Adipocyte (in vitro differentiated cells): ENCODE measurements around the gene EME2.

ENCODE experiments used
- DNase-seq: peaks from one replicate; pipeline ENCODE4 v3.0.0-alpha.2; 2015; ENCODE audit warnings: low read depth
- H3K27me3 ChIP-seq: replicated peaks from 2 replicates; pipeline ENCODE4 v1.7.0; 2013; ENCODE audit warnings: mild to moderate bottlenecking, low read length, moderate library complexity; ENCODE audit not compliant: control insufficient read depth, insufficient read depth
- H3K36me3 ChIP-seq: 2 replicates; pipeline ENCODE4 v1.7.0; 2013; ENCODE audit warnings: low read length, mild to moderate bottlenecking, moderate library complexity; ENCODE audit not compliant: control insufficient read depth, insufficient read depth, severe bottlenecking
- H3K4me1 ChIP-seq: 2 replicates; pipeline ENCODE4 v1.7.0; 2013; ENCODE audit warnings: mild to moderate bottlenecking, low read length, moderate library complexity; ENCODE audit not compliant: control insufficient read depth, insufficient read depth
- H3K4me3 ChIP-seq: 2 replicates; pipeline ENCODE4 v1.7.0; 2013; ENCODE audit warnings: mild to moderate bottlenecking, low read length, moderate library complexity
- H3K9ac ChIP-seq: 2 replicates; pipeline ENCODE4 v1.7.0; 2013; ENCODE audit warnings: mild to moderate bottlenecking, low read length, moderate library complexity
- H3K9me3 ChIP-seq: 2 replicates; pipeline ENCODE4 v1.7.0; 2013; ENCODE audit warnings: mild to moderate bottlenecking, low read length, moderate library complexity; ENCODE audit not compliant: control insufficient read depth

Gene EME2

DNA sequence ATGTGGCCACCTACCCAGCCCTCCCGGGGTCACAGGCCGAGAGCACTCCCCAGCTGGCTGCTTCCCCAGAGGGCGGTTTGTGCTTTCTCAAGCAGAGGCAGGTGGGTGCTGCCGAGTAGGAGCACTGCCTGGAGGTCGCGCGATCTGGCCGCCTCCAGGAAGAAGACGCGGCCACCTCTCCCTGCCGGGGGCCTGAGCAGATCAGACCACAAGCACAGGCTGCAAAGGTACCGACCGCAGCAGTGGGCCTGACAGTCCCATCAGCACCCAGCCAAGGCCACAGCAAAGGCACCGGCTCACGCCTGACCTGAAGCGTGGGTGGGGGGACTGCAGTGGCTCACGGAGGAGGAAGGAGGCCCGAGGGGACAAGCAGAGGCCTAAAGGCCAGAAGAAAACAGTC lies 36.1 kb downstream of the EME2 start:
- Histone ChIP-seq H3K27me3 (no peaks in the 10 kb centered on the region), H3K4me1 (peaks cover 3% of the 10 kb centered on the region), H3K4me3 (no peak overlapping the region), H3K9me3 (no peaks in the 10 kb centered on the region), H3K36me3 (peaks cover 44% of the 10 kb centered on the region), H3K9ac (no peak overlapping the region)
- no peak for DNase-seq

DNA sequence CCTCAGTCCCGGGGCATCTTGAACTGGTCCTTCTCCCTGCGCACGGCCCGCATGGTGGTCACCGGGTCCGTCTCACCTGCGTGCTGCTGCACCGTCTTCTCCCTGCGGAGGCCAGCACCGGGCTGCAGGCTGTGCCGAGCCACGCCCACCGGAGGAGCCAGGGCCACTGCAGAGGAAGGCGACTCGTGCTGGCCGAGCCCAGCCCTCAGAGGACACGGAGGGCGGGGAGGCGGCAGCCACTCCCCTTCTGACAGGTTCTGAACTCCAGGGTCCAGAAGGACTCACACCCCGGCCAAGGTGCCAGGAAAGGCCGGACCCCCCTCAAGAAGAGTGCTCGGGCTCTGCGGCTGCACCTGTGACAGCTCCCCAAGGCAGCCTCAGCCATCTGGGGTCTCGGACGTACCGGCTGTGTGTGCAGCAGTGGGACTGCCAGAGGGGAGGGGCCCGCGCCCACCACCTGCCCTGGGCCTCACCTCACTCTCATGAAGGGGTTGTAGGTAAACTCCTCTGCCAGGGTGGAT lies 36.7 kb downstream of the EME2 start:
- H3K4me3 ChIP-seq: no peak overlapping the region
- H3K36me3 ChIP-seq: peaks cover 45% of the 10 kb centered on the region
- no peaks in the 10 kb centered on the region for H3K9me3 ChIP-seq
- H3K27me3 ChIP-seq: no peaks in the 10 kb centered on the region
- H3K4me1 ChIP-seq: peaks cover 3% of the 10 kb centered on the region
- H3K9ac ChIP-seq: no peak overlapping the region
- DNase-seq: no peak

DNA sequence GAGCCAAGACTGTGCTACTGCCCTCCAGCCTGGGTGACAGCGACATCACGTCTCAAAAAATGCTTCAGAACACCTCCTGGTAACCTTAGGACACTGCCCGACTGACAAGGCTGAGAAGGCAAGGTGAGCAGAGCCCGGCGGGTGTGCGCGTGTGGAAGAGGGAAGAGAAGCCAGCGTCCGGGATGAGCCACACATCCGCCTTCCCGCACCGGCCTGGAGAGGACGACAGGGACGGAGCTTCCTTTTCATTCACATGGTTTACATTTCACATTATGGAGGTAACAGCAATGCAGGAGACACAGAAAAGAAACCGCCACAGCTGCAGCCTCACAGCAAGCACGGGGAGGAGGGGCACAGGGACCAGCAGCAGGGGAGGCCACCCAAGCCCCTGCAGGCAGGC lies 37.5 kb downstream of the EME2 start:
- no peak for DNase-seq
- peaks cover 3% of the 10 kb centered on the region for H3K4me1 ChIP-seq
- H3K27me3 ChIP-seq: no peaks in the 10 kb centered on the region
- H3K9me3 ChIP-seq: no peaks in the 10 kb centered on the region
- H3K4me3 ChIP-seq: no peak overlapping the region
- H3K36me3 ChIP-seq: peaks cover 42% of the 10 kb centered on the region
- no peak overlapping the region for H3K9ac ChIP-seq

DNA sequence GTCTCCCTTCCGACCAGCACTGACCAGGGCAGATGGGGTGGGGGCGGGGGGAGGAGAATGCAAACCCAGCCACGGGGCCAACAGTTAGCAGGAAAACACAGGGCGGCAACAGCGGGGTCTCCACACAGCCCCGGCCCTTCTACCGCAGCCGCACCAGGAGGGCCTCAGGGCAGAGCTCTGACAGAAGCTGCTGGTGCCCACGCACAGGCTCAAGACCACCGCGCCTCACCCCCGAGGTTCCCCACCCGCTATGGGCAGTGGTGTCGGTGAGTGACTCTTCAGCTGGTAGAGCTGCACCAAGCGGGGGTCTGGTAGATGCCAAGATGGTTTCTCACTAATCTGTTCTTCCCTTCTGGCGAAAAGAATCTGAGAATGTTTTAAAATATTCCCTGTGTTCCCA lies 37.9 kb downstream of the EME2 start:
- peaks cover 41% of the 10 kb centered on the region for H3K36me3 ChIP-seq
- H3K4me1 ChIP-seq: peaks cover 3% of the 10 kb centered on the region
- H3K9ac ChIP-seq: no peak overlapping the region
- no peaks in the 10 kb centered on the region for H3K9me3 ChIP-seq
- no peak for DNase-seq
- no peaks in the 10 kb centered on the region for H3K27me3 ChIP-seq
- H3K4me3 ChIP-seq: no peak overlapping the region

DNA sequence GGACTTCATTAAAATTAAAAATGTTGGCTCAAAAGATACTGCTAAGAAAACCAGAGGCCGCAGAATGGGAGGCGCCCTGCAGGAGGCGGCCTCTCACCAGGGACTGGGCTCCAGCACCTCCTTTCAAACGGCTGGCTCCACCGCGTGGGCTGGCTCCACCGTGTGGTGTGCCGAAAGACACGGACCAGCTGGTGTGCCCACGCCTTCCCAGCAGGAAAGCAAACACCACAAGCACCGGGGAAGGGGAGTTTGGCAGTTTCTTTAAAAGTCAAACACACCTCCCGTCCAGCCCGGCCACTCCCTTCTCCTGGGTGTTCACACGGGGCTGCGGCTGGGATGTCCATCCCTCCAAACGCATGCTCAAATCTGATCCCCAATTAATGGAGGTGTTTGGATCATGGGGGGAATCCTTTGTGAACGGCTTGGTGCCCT lies 40.1 kb downstream of the EME2 start:
- no peak overlapping the region for H3K4me3 ChIP-seq
- peaks cover 41% of the 10 kb centered on the region for H3K36me3 ChIP-seq
- DNase-seq: peak; percentile 86
- peak overlapping the region; percentile 32 for H3K9ac ChIP-seq
- no peaks in the 10 kb centered on the region for H3K27me3 ChIP-seq
- H3K4me1 ChIP-seq: peaks cover 3% of the 10 kb centered on the region
- H3K9me3 ChIP-seq: no peaks in the 10 kb centered on the region

DNA sequence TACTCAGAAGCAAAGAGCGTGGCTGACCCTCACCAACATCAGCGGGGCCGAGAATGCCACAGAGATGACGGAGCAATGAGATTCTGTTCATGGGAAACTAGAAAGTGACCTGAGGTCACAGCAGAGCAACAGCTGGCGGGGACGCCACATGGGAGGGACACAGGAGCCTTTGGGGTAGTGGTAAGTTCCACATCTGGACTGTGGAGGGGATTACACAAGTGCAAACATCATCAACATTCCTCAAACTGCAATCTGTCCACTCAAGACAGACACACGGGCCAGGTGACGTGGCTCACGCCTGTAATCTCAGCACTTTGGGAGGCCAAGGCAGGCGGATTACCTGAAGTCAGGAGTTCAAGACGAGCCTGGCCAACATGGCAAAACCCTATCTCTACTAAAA lies 42.9 kb downstream of the EME2 start:
- H3K4me3 ChIP-seq: no peak overlapping the region
- H3K27me3 ChIP-seq: no peaks in the 10 kb centered on the region
- no peak for DNase-seq
- H3K4me1 ChIP-seq: peaks cover 3% of the 10 kb centered on the region
- H3K9ac ChIP-seq: no peak overlapping the region
- H3K36me3 ChIP-seq: peaks cover 30% of the 10 kb centered on the region
- no peaks in the 10 kb centered on the region for H3K9me3 ChIP-seq

DNA sequence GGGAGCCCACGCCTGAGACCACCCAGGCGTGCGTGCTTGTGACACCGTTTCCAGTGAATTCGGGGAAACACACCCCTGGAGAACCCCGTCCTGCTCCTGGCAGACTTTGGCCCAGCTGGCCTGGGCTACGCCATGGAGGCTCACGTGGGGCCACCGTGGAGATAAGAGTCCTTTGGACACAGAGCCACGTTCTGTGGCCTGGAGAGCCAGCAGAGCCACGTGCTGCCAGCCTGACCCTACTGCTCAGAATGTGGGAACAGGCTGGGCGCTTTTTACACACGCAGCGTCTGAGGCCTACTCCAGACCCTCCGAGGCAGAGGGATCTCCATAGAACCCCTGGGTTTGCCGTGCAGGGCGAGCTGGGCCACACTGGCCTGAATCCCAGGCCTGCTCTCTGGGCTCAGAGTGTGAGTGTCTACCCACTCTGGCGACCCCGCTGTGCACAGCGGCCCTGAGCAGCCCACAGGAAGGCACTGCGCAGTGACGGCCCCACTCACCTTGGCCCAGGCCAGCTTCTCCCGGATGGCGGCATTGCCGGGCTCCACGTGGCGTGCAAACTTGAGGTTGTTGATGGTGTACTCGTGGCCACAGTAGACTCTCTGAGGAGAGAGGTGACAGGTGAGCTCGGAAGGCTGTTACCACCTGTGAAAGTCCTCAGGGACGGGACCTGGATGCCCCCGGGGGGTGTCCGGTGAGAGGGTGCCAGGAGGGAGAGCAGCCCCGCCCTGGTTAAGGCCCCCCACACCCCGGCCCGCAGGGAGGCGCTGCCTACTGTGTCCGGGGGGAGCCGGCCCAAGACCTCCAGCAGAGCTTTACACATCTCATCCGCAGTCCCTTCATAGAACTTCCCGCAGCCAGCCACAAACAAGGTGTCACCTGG lies 44.0 kb downstream of the EME2 start:
- Histone ChIP-seq H3K9me3 (no peaks in the 10 kb centered on the region), H3K27me3 (no peaks in the 10 kb centered on the region), H3K4me1 (peaks cover 3% of the 10 kb centered on the region), H3K4me3 (no peak overlapping the region), H3K9ac (no peak overlapping the region), H3K36me3 (peaks cover 26% of the 10 kb centered on the region)
- no peak for DNase-seq

DNA sequence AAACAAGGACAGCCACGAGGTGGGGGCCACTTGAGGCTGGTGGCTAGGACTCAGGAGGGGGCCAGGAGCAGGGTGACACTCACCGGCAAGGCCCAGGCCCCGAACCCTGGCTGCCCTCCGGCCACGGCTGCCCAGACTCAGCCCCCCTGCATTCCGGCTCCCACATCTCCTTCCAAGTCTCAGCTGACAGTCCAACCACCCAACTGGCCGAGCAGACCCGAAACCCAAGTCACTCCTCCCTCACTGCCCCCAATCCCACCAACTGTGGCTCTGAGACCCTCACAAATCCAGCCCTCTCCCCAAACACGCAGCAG lies 44.6 kb downstream of the EME2 start:
- no peak overlapping the region for H3K9ac ChIP-seq
- peaks cover 3% of the 10 kb centered on the region for H3K4me1 ChIP-seq
- H3K36me3 ChIP-seq: peaks cover 31% of the 10 kb centered on the region
- no peaks in the 10 kb centered on the region for H3K9me3 ChIP-seq
- no peak for DNase-seq
- no peaks in the 10 kb centered on the region for H3K27me3 ChIP-seq
- H3K4me3 ChIP-seq: no peak overlapping the region

DNA sequence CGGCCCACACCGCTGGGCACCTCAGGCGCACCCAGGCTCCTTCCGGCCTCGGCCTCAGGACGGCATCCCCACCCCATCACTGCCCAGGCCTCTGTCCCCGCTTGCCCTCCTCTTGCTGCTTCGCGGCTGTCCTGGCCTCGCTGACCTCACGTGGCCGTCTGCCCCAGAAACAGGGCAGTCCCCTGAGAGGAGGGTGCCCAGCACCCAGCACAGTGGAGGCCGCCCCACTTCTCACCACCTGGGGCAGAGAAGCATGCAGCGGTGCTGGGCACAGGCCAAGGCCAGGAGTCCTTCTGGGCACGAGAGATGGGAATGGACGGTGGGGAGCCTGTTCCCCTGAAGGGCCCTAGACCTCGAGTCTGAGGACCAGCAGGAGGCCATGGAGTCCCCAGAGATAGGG lies 45.1 kb downstream of the EME2 start:
- no peak overlapping the region for H3K4me3 ChIP-seq
- no peaks in the 10 kb centered on the region for H3K27me3 ChIP-seq
- H3K36me3 ChIP-seq: peaks cover 34% of the 10 kb centered on the region
- peaks cover 3% of the 10 kb centered on the region for H3K4me1 ChIP-seq
- DNase-seq: no peak
- H3K9ac ChIP-seq: no peak overlapping the region
- H3K9me3 ChIP-seq: no peaks in the 10 kb centered on the region

DNA sequence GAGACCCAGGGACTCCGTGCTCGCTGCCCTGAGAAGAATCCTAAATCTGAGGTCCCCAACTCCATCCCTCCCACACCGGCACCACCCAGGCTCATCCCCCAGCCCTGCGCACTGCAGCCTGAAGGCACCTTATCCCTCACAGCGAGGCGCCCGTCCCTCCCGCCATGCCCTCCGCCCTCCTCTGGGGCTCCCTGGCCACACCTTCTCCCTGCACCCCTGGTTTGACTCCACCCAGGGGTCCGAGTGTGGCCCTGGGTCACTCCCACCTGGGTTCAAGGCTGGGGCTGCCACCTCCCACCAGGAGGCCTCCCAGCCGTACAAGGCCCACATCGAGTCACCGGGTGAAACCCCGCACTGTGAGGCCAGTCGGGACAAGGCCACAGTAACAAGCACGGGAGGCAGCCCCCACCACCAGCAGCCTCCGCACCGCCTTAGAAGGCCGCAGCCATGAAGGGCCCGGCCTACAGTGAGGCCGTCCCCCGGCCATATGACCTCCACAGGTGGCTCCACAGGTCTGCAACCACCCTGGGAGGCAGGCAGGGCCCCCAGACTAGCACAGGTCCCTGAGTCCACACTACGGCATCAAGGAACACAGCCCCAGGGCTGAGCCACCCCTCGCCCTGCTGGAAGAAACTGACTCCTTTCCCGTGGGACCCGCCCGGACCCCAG lies 45.7 kb downstream of the EME2 start:
- DNase-seq: no peak
- H3K4me1 ChIP-seq: no peaks in the 10 kb centered on the region
- no peak overlapping the region for H3K4me3 ChIP-seq
- H3K27me3 ChIP-seq: no peaks in the 10 kb centered on the region
- peaks cover 34% of the 10 kb centered on the region for H3K36me3 ChIP-seq
- no peaks in the 10 kb centered on the region for H3K9me3 ChIP-seq
- H3K9ac ChIP-seq: no peak overlapping the region

DNA sequence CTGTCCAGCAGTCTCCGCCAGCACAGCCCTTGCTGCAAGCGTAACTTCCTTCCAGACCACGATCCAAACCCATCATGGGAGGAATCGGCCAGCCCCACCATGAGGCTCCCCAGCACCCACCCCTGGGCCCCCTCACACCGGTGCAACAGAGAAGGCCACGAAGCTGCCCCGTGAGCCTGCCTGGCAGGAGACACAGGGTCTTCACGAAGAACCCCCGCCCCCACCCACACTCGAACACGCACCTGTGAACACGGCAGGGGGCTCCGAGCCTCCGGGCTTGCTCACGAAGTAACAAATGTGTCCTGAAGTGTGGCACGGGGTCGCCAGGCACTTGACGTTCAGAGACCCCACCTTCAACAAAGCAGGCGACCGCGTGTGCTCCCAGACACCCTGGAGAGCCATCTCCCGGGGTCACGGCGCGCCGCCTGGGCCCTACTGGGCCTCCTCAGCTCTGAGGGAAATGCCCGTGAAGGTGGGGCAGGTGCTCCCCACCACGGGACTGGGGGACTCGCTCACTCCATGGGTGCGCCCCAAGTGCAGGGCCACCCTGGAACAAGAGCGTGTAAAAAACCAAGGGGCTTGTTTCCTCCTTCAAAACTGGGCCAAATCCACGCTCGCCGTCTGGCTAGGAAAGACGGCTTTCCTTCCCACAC lies 46.4 kb downstream of the EME2 start:
- peaks cover 3% of the 10 kb centered on the region for H3K4me1 ChIP-seq
- no peak overlapping the region for H3K9ac ChIP-seq
- no peaks in the 10 kb centered on the region for H3K9me3 ChIP-seq
- H3K36me3 ChIP-seq: peaks cover 30% of the 10 kb centered on the region
- DNase-seq: no peak
- H3K27me3 ChIP-seq: no peaks in the 10 kb centered on the region
- no peak overlapping the region for H3K4me3 ChIP-seq
